ACC112 (cell line): Measurements from ENCODE around the gene FGD3.

Source experiments
- H2AFZ ChIP-seq: fragments of 200-600 bp; sonication (generic); one replicate; pipeline ENCODE4 v1.6.0; 2017; ENCODE audit warnings: antibody characterized with exemption, low read length; ENCODE audit not compliant: unreplicated experiment
- H3K27ac ChIP-seq: fragments of 200-600 bp; sonication (generic); 2 replicates; pipeline ENCODE4 v1.5.1; 2014; ENCODE audit warnings: low read depth, mild to moderate bottlenecking, antibody characterized with exemption, low read length, moderate library complexity
- H3K27me3 ChIP-seq: fragments of 200-600 bp; sonication (generic); 2 replicates; pipeline ENCODE4 v1.6.1; 2014; ENCODE audit warnings: mild to moderate bottlenecking, antibody characterized with exemption, low read length, moderate library complexity, mixed read lengths; ENCODE audit not compliant: insufficient read depth
- H3K36me3 ChIP-seq: fragments of 200-600 bp; sonication (generic); 2 replicates; pipeline ENCODE4 v1.6.1; 2016; ENCODE audit warnings: mild to moderate bottlenecking, antibody characterized with exemption, low read length, moderate library complexity, mixed read lengths; ENCODE audit not compliant: insufficient read depth
- H3K4me1 ChIP-seq: fragments of 200-600 bp; sonication (generic); one replicate; pipeline ENCODE4 v1.6.1; 2016; ENCODE audit warnings: low read length, mixed read lengths; ENCODE audit not compliant: insufficient read depth, unreplicated experiment, control insufficient read depth
- H3K4me3 ChIP-seq: fragments of 200-600 bp; sonication (generic); 2 replicates; pipeline ENCODE4 v1.5.1; 2014; ENCODE audit warnings: mild to moderate bottlenecking, low read depth, low read length
- H3K79me2 ChIP-seq: fragments of 200-600 bp; sonication (generic); one replicate; pipeline ENCODE4 v1.6.0; 2016; ENCODE audit warnings: low read length; ENCODE audit not compliant: control insufficient read depth, unreplicated experiment, insufficient read depth

The FGD3 gene

GRCh38 chr9:92961627-92962302 is 14.4 kb downstream of the FGD3 start:
- Histone ChIP-seq H2AFZ (no peak overlapping the region), H3K27me3 (no peaks in the 10 kb centered on the region), H3K4me1 (no peaks in the 10 kb centered on the region), H3K27ac (no peak overlapping the region), H3K79me2 (no peaks in the 10 kb centered on the region), H3K4me3 (no peak overlapping the region), H3K36me3 (no peaks in the 10 kb centered on the region)

GRCh38 chr9:92962303-92962649 is 15.0 kb downstream of the FGD3 start:
- H3K36me3 ChIP-seq, result no peaks in the 10 kb centered on the region
- no peaks in the 10 kb centered on the region for H3K79me2 ChIP-seq
- H2AFZ ChIP-seq, result no peak overlapping the region
- no peak overlapping the region for H3K27ac ChIP-seq
- H3K27me3 ChIP-seq, result no peaks in the 10 kb centered on the region
- no peaks in the 10 kb centered on the region for H3K4me1 ChIP-seq
- no peak overlapping the region for H3K4me3 ChIP-seq

GRCh38 chr9:92962846-92963245 is 15.5 kb downstream of the FGD3 start:
- H3K27me3 ChIP-seq, result 0 out of 2 replicates have a peak, but pooled peaks cover under 1% of the 10 kb centered on the region
- H3K79me2 ChIP-seq, result no peaks in the 10 kb centered on the region
- no peaks in the 10 kb centered on the region for H3K36me3 ChIP-seq
- H3K4me1 ChIP-seq, result no peaks in the 10 kb centered on the region
- H3K4me3 ChIP-seq, result no peak overlapping the region
- H2AFZ ChIP-seq, result no peak overlapping the region
- no peak overlapping the region for H3K27ac ChIP-seq

GRCh38 chr9:92963831-92964606 is 16.7 kb downstream of the FGD3 start:
- H2AFZ ChIP-seq, result no peak overlapping the region
- no peaks in the 10 kb centered on the region for H3K4me1 ChIP-seq
- no peaks in the 10 kb centered on the region for H3K36me3 ChIP-seq
- H3K4me3 ChIP-seq, result no peak overlapping the region
- H3K79me2 ChIP-seq, result no peaks in the 10 kb centered on the region
- peaks cover 6% of the 10 kb centered on the region; the same call in 1 of the 2 replicates for H3K27me3 ChIP-seq
- no peak overlapping the region for H3K27ac ChIP-seq

DNA sequence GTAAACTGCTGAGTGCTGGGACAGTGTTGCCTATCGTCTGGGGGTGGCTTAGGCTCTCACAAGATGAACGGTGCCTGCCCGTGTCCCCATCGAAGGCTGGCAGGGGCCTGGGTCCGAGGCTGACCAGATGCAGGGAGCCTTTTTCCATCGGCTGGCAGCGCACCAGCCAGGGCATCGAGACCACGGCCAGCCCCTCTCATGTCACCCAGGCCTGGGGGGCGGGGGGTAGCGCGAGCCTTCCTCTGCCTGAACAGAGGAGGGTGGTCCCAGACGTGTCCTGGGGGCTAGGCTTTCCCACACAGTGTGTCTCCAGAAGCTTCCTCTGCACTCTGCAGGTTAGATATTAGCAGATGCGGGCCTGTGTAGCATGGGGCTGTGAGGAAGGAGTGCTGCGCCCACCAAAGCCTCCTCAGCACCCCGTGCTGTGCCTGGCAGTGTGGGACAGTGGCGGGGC is 17.3 kb downstream of the FGD3 start:
- no peaks in the 10 kb centered on the region for H3K79me2 ChIP-seq
- no peak overlapping the region for H3K4me3 ChIP-seq

GRCh38 chr9:92965061-92965758 is 17.9 kb downstream of the FGD3 start:
- no peak overlapping the region for H2AFZ ChIP-seq
- H3K4me1 ChIP-seq, result no peaks in the 10 kb centered on the region
- peaks cover 6% of the 10 kb centered on the region; the same call in 1 of the 2 replicates for H3K27me3 ChIP-seq
- no peak overlapping the region for H3K27ac ChIP-seq
- no peaks in the 10 kb centered on the region for H3K36me3 ChIP-seq
- H3K4me3 ChIP-seq, result no peak overlapping the region
- H3K79me2 ChIP-seq, result no peaks in the 10 kb centered on the region

More for the DNA sequence above, 17.3 kb downstream of the FGD3 start:
- no peaks in the 10 kb centered on the region for H3K4me1 ChIP-seq
- no peak overlapping the region for H3K27ac ChIP-seq
- H3K27me3 ChIP-seq, result peaks cover 6% of the 10 kb centered on the region; the same call in 1 of the 2 replicates
- no peaks in the 10 kb centered on the region for H3K36me3 ChIP-seq
- H2AFZ ChIP-seq, result no peak overlapping the region

GRCh38 chr9:92965759-92966517 is 18.6 kb downstream of the FGD3 start:
- H3K4me1 ChIP-seq, result no peaks in the 10 kb centered on the region
- H3K27ac ChIP-seq, result no peak overlapping the region
- H3K27me3 ChIP-seq, result peaks cover 6% of the 10 kb centered on the region; the same call in 1 of the 2 replicates
- H2AFZ ChIP-seq, result no peak overlapping the region
- no peaks in the 10 kb centered on the region for H3K79me2 ChIP-seq
- no peak overlapping the region for H3K4me3 ChIP-seq
- H3K36me3 ChIP-seq, result no peaks in the 10 kb centered on the region

DNA sequence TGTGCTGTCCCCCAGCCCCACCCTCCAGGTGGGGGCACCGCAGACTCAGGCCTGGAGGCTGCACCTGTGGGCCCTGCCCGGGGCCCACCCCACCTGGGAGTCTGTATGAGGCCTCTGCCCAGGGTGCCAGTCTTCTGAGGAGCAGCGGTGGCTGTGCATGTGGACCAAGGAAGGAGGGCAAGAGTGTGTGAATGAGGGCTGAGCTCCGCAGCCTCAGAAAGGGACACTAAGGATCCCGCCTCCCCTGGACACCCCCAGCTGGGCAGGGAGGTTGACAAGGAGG is 19.1 kb downstream of the FGD3 start:
- Histone ChIP-seq H3K79me2 (no peaks in the 10 kb centered on the region), H2AFZ (no peak overlapping the region), H3K27ac (no peak overlapping the region), H3K4me3 (no peak overlapping the region), H3K36me3 (no peaks in the 10 kb centered on the region), H3K27me3 (peaks cover 6% of the 10 kb centered on the region; the same call in 1 of the 2 replicates), H3K4me1 (no peaks in the 10 kb centered on the region)

- Histone ChIP-seq H2AFZ (no peak overlapping the region), H3K4me1 (no peaks in the 10 kb centered on the region), H3K4me3 (no peak overlapping the region), H3K27ac (no peak overlapping the region), H3K79me2 (no peaks in the 10 kb centered on the region), H3K27me3 (peaks cover 6% of the 10 kb centered on the region; the same call in 1 of the 2 replicates), H3K36me3 (no peaks in the 10 kb centered on the region)
Measured at GRCh38 chr9:92968081-92968480, 20.8 kb downstream of the FGD3 start.
